ENCODE data around the gene NLRC5.
A peak's percentile ranks its signal among the peaks of the same experiment; 100 is the strongest.
"Not testable (repeated sequence)": the region's sequence is repeated elsewhere in the genome, so short reads cannot be mapped to it uniquely, and the experiment has no call there.

Gene NLRC5

DNA sequence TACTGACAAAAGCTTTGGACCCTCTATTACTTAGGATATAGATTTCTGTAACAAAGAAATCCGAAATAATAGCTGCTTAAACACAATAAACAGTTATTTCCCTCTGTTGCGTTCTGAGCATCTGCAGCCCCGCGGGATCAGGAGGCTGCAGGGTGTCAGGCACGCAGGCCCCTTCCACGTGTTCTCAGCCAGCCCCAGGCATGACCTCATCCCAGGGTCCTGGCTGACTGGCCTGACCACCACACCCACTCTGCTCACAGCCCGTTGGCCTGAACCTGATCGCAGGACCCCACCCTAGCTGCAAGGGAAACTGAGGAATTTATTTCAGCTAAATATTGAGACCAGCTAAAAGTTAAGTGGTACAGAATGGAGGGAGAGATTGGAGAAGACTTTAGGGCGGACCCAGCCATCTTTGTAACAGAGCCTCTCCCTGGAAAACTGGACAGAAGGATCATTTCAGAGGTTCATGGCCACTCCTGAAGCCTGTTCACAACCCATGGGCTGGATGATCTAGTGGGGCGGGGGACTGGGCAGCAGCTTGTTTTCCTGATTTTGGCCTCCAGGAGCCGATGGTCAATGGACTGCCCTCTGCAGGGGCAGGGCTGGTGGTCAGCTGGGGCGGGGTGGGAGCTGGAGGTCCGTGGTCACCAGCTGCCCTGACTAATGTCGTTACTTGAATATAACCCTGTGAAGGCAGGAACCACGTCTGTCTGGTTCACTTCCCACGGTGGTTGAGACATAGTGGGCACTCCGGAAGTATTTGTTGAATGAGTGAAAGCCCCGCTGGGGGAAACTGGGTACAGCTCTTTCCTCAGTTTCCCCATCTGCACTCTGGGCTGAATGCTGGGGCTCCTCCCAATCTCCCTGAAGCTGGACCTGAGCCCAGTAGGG, 16.7 kb upstream of the NLRC5 start:
- ChIA-PET POLR2A (interaction anchor here (0.6 kb wide), 1 partner anchor 314 kb away, joined by 4 read pairs; no protein-coding TSS in a partner anchor), CTCF (interaction anchor here (1.0 to 1.3 kb wide), 3 partner anchors 8 to 13 kb away, joined by 4 read pairs; no protein-coding TSS in a partner anchor)
- Histone ChIP-seq H3K27ac (ENCODE audit: extremely low read depth, low read depth, low read length) (no peak overlapping the region), H3K9me3 (ENCODE audit: control insufficient read depth, insufficient read depth, low read depth, low read length) (no peaks in the 10 kb centered on the region), H3K4me3 (ENCODE audit: low read depth, low read length) (no peak overlapping the region), H3K4me1 (ENCODE audit: control insufficient read depth, insufficient read depth, low read length) (no peaks in the 10 kb centered on the region), H3K36me3 (ENCODE audit: control insufficient read depth in 2 of 2, insufficient read depth in 1 of 2, low read length in 2 of 2) (no peaks in the 10 kb centered on the region)
- TF ChIP-seq IKZF3 (tag by site-specific recombination; IDR thresholded peaks at IDR 0.05) (no peak), ZNF335 (tag by site-specific recombination; conservative IDR thresholded peaks at IDR 0.05) (peak; percentile 32; the same call in 1 of the 2 replicates)

GRCh38 chr16:56973294-56973689, 16.1 kb upstream of the NLRC5 start:
- Histone ChIP-seq H3K27ac (ENCODE audit: extremely low read depth, low read depth, low read length) (no peak overlapping the region), H3K36me3 (ENCODE audit: control insufficient read depth in 2 of 2, insufficient read depth in 1 of 2, low read length in 2 of 2) (no peaks in the 10 kb centered on the region), H3K4me1 (ENCODE audit: control insufficient read depth, insufficient read depth, low read length) (no peaks in the 10 kb centered on the region), H3K9me3 (ENCODE audit: control insufficient read depth, insufficient read depth, low read depth, low read length) (no peaks in the 10 kb centered on the region), H3K4me3 (ENCODE audit: low read depth, low read length) (no peak overlapping the region)
- TF ChIP-seq ZFHX2 (tag by site-specific recombination; conservative IDR thresholded peaks at IDR 0.05) (0 out of 2 replicates have a peak, but pooled peaks have one; percentile 7), ZNF544 (tag by site-specific recombination; IDR thresholded peaks at IDR 0.05) (no peak)
- ChIA-PET POLR2A (interaction anchor here (0.6 kb wide), 1 partner anchor 313 kb away, joined by 4 read pairs; no protein-coding TSS in a partner anchor), CTCF (interaction anchor here (1.2 kb wide), 1 partner anchor 9 kb away, joined by 4 read pairs; no protein-coding TSS in a partner anchor)

- H3K4me1 ChIP-seq (ENCODE audit: control insufficient read depth, insufficient read depth, low read length); H3K36me3 ChIP-seq (ENCODE audit: control insufficient read depth in 2 of 2, insufficient read depth in 1 of 2, low read length in 2 of 2); H3K4me3 ChIP-seq (ENCODE audit: low read depth, low read length); H3K27ac ChIP-seq (ENCODE audit: extremely low read depth, low read depth, low read length); POLR2A ChIA-PET; H3K9me3 ChIP-seq (ENCODE audit: control insufficient read depth, insufficient read depth, low read depth, low read length): not testable (repeated sequence)
- CTCF ChIA-PET: interaction anchor here (1.2 kb wide), 1 partner anchor 9 kb away, joined by 4 read pairs; no protein-coding TSS in a partner anchor
Measured at GRCh38 chr16:56973899-56974298, 15.5 kb upstream of the NLRC5 start.

- POLR2A ChIA-PET: no interaction called here
- H3K27ac ChIP-seq (ENCODE audit: extremely low read depth, low read depth, low read length): no peak overlapping the region
- CTCF ChIA-PET: interaction anchor here (1.2 to 1.4 kb wide), 2 partner anchors 9 to 11 kb away, joined by 4 to 6 read pairs; no protein-coding TSS in a partner anchor
Measured at GRCh38 chr16:56974549-56975300, 14.6 kb upstream of the NLRC5 start.

GRCh38 chr16:56975714-56976113, 13.6 kb upstream of the NLRC5 start:
- peak; percentile 23; the same call in 1 of the 2 replicates for TF ChIP-seq ZNF341 (tag by site-specific recombination; IDR thresholded peaks at IDR 0.05; ENCODE audit: low read depth)
- no peak for TF ChIP-seq ZNF132 (tag by site-specific recombination; IDR thresholded peaks at IDR 0.05; ENCODE audit: borderline replicate concordance)
- no peak for TF ChIP-seq ZNF76 (tag by site-specific recombination; IDR thresholded peaks at IDR 0.05; ENCODE audit: borderline replicate concordance, low read depth)
- TF ChIP-seq PRDM1 (tag by site-specific recombination; IDR thresholded peaks at IDR 0.05): no peak
- TF ChIP-seq, protein P1, sequence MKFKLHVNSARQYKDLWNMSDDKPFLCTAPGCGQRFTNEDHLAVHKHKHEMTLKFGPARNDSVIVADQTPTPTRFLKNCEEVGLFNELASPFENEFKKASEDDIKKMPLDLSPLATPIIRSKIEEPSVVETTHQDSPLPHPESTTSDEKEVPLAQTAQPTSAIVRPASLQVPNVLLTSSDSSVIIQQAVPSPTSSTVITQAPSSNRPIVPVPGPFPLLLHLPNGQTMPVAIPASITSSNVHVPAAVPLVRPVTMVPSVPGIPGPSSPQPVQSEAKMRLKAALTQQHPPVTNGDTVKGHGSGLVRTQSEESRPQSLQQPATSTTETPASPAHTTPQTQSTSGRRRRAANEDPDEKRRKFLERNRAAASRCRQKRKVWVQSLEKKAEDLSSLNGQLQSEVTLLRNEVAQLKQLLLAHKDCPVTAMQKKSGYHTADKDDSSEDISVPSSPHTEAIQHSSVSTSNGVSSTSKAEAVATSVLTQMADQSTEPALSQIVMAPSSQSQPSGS (tag by site-specific recombination; IDR thresholded peaks at IDR 0.05; ENCODE audit: low read depth): no peak
- TF ChIP-seq ZNF624 (tag by site-specific recombination; IDR thresholded peaks at IDR 0.05): no peak
- TF ChIP-seq PATZ1 (tag by site-specific recombination; IDR thresholded peaks at IDR 0.05): no peak
- Histone ChIP-seq H3K4me1 (ENCODE audit: control insufficient read depth, insufficient read depth, low read length) (no peaks in the 10 kb centered on the region), H3K36me3 (ENCODE audit: control insufficient read depth in 2 of 2, insufficient read depth in 1 of 2, low read length in 2 of 2) (no peaks in the 10 kb centered on the region), H3K9me3 (ENCODE audit: control insufficient read depth, insufficient read depth, low read depth, low read length) (no peaks in the 10 kb centered on the region), H3K4me3 (ENCODE audit: low read depth, low read length) (no peak overlapping the region), H3K27ac (ENCODE audit: extremely low read depth, low read depth, low read length) (no peak overlapping the region)
- POLR2A ChIA-PET: no interaction called here
- CTCF ChIA-PET: interaction anchor here (1.2 kb wide), 1 partner anchor 10 kb away, joined by 6 read pairs; no protein-coding TSS in a partner anchor

More at GRCh38 chr16:56974549-56975300, 14.6 kb upstream of the NLRC5 start:
- Histone ChIP-seq H3K9me3 (ENCODE audit: control insufficient read depth, insufficient read depth, low read depth, low read length) (no peaks in the 10 kb centered on the region), H3K4me3 (ENCODE audit: low read depth, low read length) (no peak overlapping the region), H3K4me1 (ENCODE audit: control insufficient read depth, insufficient read depth, low read length) (no peaks in the 10 kb centered on the region), H3K36me3 (ENCODE audit: control insufficient read depth in 2 of 2, insufficient read depth in 1 of 2, low read length in 2 of 2) (no peaks in the 10 kb centered on the region)
- TF ChIP-seq ZNF664 (tag by site-specific recombination; IDR thresholded peaks at IDR 0.05) (0 out of 2 replicates have a peak, but pooled peaks have one; percentile 34), GLI4 (tag by site-specific recombination; IDR thresholded peaks at IDR 0.05) (no peak)
